Neutrophil (primary cell): ENCODE measurements around the gene SETD3.

Source experiments
- H3K27ac ChIP-seq: fragments of 200-600 bp; sonication (generic); 2 replicates; pipeline ENCODE4 v1.5.1; 2016; ENCODE audit warnings: mild to moderate bottlenecking, moderate library complexity
- H3K27me3 ChIP-seq: fragments of 200-600 bp; sonication (generic); 2 replicates; pipeline ENCODE4 v1.6.0; 2016; ENCODE audit warnings: mild to moderate bottlenecking
- H3K36me3 ChIP-seq: fragments of 200-600 bp; sonication (generic); 2 replicates; pipeline ENCODE4 v1.5.1; 2017
- H3K4me1 ChIP-seq, 2 experiments: fragments of 200-600 bp in 1 of 2; sonication (generic) in 1 of 2; 1 replicate in 1 of 2; 2 replicates in 1 of 2; pipeline versions ENCODE4 v1.5.1 to v1.6.1; 2013 to 2016; ENCODE audit warnings: low read depth in 1 of 2, low read length in 1 of 2, mild to moderate bottlenecking in 1 of 2, moderate library complexity in 1 of 2; ENCODE audit not compliant: control insufficient read depth in 1 of 2, insufficient read depth in 1 of 2
- H3K4me3 ChIP-seq, 2 experiments: fragments of 200-600 bp in 1 of 2; sonication (generic) in 1 of 2; 1 replicate in 1 of 2; 2 replicates in 1 of 2; pipeline ENCODE4 v1.5.1; 2013 to 2016; ENCODE audit warnings: low read depth in 1 of 2, low read length in 1 of 2, mild to moderate bottlenecking in 1 of 2, moderate library complexity in 1 of 2
- H3K9me3 ChIP-seq: fragments of 200-600 bp; sonication (generic); 2 replicates; pipeline ENCODE4 v1.5.1; 2016
- CTCF ChIP-seq: fragments of 200-600 bp; sonication (generic); IDR thresholded peaks from 2 replicates; pipeline ENCODE4 v1.5.1; 2016; ENCODE audit warnings: antibody characterized with exemption

SETD3 gene

GRCh38 chr14:99432485-99432884, 48.2 kb downstream of the SETD3 start:
- TF ChIP-seq CTCF = no peak
- Histone ChIP-seq H3K27ac (no peak overlapping the region), H3K36me3 (peaks cover 71% of the 10 kb centered on the region), H3K9me3 (no peaks in the 10 kb centered on the region), H3K4me3 (no peak overlapping the region), H3K27me3 (no peaks in the 10 kb centered on the region), H3K4me1 (no peaks in the 10 kb centered on the region)

- H3K4me1 ChIP-seq = no peaks in the 10 kb centered on the region
- no peak for TF ChIP-seq CTCF
- no peaks in the 10 kb centered on the region for H3K27me3 ChIP-seq
- H3K4me3 ChIP-seq = no peak overlapping the region
- no peak overlapping the region for H3K27ac ChIP-seq
- no peaks in the 10 kb centered on the region for H3K9me3 ChIP-seq
- peaks cover 66% of the 10 kb centered on the region for H3K36me3 ChIP-seq
These were observed 48.7 kb downstream of the SETD3 start for GRCh38 chr14:99431986-99432385.

GRCh38 chr14:99430491-99430890, 50.2 kb downstream of the SETD3 start:
- H3K9me3 ChIP-seq = no peaks in the 10 kb centered on the region
- no peak for TF ChIP-seq CTCF
- no peaks in the 10 kb centered on the region for H3K4me1 ChIP-seq
- no peak overlapping the region for H3K4me3 ChIP-seq
- H3K27ac ChIP-seq = no peak overlapping the region
- H3K27me3 ChIP-seq = no peaks in the 10 kb centered on the region
- H3K36me3 ChIP-seq = peaks cover 53% of the 10 kb centered on the region

GRCh38 chr14:99427632-99428300, 52.9 kb downstream of the SETD3 start:
- Histone ChIP-seq H3K36me3 (peaks cover 60% of the 10 kb centered on the region), H3K4me3 (no peak overlapping the region), H3K9me3 (no peaks in the 10 kb centered on the region), H3K27ac (no peak overlapping the region), H3K27me3 (no peaks in the 10 kb centered on the region), H3K4me1 (no peaks in the 10 kb centered on the region)
- no peak for TF ChIP-seq CTCF

- no peaks in the 10 kb centered on the region for H3K9me3 ChIP-seq
- H3K27me3 ChIP-seq = no peaks in the 10 kb centered on the region
- TF ChIP-seq CTCF = no peak
- H3K36me3 ChIP-seq = peaks cover 59% of the 10 kb centered on the region
- no peak overlapping the region for H3K4me3 ChIP-seq
- H3K4me1 ChIP-seq = no peaks in the 10 kb centered on the region
- no peak overlapping the region for H3K27ac ChIP-seq
These were observed 53.8 kb downstream of the SETD3 start for GRCh38 chr14:99426813-99427346.
